ENCODE data around the gene ABHD15.

DNA sequence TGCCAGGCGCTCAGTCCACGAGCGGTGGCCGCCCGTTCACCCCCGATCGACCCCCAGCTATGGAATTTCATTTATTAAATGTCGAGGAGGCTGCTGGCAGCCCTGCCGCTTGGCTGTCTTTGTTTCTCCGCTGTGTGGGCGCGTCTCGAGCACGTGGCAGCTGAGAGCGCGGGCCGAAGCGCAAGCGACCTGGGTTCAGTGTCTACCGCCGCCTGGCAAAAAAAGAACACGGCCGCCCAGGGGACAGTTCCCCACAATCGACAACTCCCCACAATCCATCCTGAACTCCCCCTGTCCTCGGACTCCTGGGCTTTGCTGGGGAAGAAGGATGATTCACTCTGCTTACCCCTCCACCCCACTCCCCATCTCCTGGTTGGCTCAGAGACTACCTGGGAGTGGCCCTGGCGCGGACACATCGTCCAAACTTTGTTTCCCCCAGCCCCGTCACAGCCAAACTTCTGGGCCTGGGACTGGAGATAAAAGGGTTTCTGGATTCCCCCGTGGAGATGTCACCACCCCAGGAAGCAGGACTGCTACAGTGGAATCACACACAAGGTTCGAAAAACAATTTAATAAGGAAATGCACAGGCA is 24.4 kb upstream of the ABHD15 start:
- TF ChIP-seq, protein P1, sequence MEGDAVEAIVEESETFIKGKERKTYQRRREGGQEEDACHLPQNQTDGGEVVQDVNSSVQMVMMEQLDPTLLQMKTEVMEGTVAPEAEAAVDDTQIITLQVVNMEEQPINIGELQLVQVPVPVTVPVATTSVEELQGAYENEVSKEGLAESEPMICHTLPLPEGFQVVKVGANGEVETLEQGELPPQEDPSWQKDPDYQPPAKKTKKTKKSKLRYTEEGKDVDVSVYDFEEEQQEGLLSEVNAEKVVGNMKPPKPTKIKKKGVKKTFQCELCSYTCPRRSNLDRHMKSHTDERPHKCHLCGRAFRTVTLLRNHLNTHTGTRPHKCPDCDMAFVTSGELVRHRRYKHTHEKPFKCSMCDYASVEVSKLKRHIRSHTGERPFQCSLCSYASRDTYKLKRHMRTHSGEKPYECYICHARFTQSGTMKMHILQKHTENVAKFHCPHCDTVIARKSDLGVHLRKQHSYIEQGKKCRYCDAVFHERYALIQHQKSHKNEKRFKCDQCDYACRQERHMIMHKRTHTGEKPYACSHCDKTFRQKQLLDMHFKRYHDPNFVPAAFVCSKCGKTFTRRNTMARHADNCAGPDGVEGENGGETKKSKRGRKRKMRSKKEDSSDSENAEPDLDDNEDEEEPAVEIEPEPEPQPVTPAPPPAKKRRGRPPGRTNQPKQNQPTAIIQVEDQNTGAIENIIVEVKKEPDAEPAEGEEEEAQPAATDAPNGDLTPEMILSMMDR (IDR thresholded peaks at IDR 0.05), result no peak
- TF ChIP-seq EP300 (IDR thresholded peaks at IDR 0.05), result no peak
- TF ChIP-seq POLR2AphosphoS5 (IDR thresholded peaks at IDR 0.05), result peak; percentile 1
- TF ChIP-seq POLR2A (IDR thresholded peaks at IDR 0.05), result no peak
